ENCODE results near the gene TMEM247.

DNA sequence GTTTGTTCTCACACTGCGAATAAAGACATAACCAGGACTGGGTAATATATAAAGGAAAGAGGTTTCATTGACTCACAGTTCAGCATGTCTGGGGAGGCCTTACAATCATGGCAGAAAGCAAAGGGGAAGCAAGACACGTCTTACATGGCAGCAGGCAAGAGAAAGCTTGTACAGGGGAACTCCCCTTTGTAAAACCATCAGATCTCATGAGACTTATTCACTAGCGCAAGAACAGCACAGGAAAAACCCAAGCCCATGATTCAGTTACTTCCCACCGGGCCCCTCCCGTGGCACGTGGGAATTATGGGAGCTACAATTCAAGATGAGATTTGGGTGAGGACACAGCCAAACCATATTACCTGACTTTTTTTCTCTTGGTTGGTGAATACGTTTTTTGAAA, 51.3 kb downstream of the TMEM247 start:
- TF ChIP-seq POLR2A (IDR thresholded peaks at IDR 0.05; ENCODE audit: low read length), result no peak
- no peak for TF ChIP-seq GATA1 (IDR thresholded peaks at IDR 0.05; ENCODE audit: low read depth, low read length)
